Gastrocnemius medialis (tissue), 4 donors: ENCODE measurements around the gene PLBD1. TPM values are rescaled to one million over a fixed set of nuclear protein-coding genes. Genes with fewer than 3 reads are reported as not detected.

Experiments
- ATAC-seq, 2 donors: fragments of 150-250 bp; one replicate each; pipeline ENCODE4 v1.9.1; 2016
- DNase-seq, 2 donors: peaks; one replicate each; pipeline ENCODE4 v3.0.0-alpha.2; 2019
- H3K27ac ChIP-seq, 4 donors: fragments of 200-600 bp; sonication (generic); 1 replicate in 1 of 4; 2 replicates in 3 of 4; pipeline ENCODE4 v1.5.1; 2016 to 2018; ENCODE audit warnings: mild to moderate bottlenecking in 2 of 4, moderate library complexity in 1 of 4
- H3K27me3 ChIP-seq, 3 donors: fragments of 200-600 bp; sonication (generic) in 2 of 3; 1 replicate in 1 of 3; 2 replicates in 2 of 3; pipeline versions ENCODE4 v1.5.1 to v1.6.0; 2016 to 2019; ENCODE audit warnings: mild to moderate bottlenecking in 1 of 3, moderate library complexity in 1 of 3
- H3K36me3 ChIP-seq, 2 donors: fragments of 200-600 bp; sonication (generic) in 1 of 2; one replicate each; pipeline ENCODE4 v1.5.1; 2017 to 2018
- H3K4me1 ChIP-seq, 2 donors: fragments of 200-600 bp; sonication (generic) in 1 of 2; one replicate each; pipeline ENCODE4 v1.5.1; 2016 to 2017; ENCODE audit warnings: mild to moderate bottlenecking in 2 of 2
- H3K4me3 ChIP-seq, 4 donors: fragments of 200-600 bp; sonication (generic) in 3 of 4; 1 replicate in 1 of 4; 2 replicates in 3 of 4; pipeline ENCODE4 v1.5.1; 2016 to 2019; ENCODE audit warnings: mild to moderate bottlenecking in 2 of 4
- H3K9me3 ChIP-seq, 3 donors: fragments of 200-600 bp; sonication (generic) in 2 of 3; 1 replicate in 1 of 3; 2 replicates in 2 of 3; pipeline ENCODE4 v1.5.1; 2016 to 2019
- CTCF ChIP-seq, 5 experiments: fragments of 450-650 bp in 3 of 5; fragments of 200-600 bp in 2 of 5; sonication (generic) in 2 of 5; IDR thresholded peaks in 4 of 5; conservative IDR thresholded peaks in 1 of 5; 1 replicate in 4 of 5; 2 replicates in 1 of 5; pipeline ENCODE4 v1.5.1; 2016 to 2019; ENCODE audit warnings: antibody characterized with exemption in 5 of 5, mild to moderate bottlenecking in 3 of 5, moderate library complexity in 3 of 5
- POLR2A ChIP-seq, 2 donors: fragments of 450-650 bp; IDR thresholded peaks; one replicate each; pipeline ENCODE4 v1.6.1; 2017; ENCODE audit warnings: antibody characterized with exemption in 2 of 2, mild to moderate bottlenecking in 2 of 2, moderate library complexity in 2 of 2
- in situ Hi-C, 4 donors: fragments of 200-750 bp; cut with MboI; loops; one replicate each; pipeline versions ENCODE4 v1.15.0 to v1.8.0; 2017; ENCODE audit warnings: low sequenced_read_pairs in 4 of 4
- intact Hi-C: fragments of 100-400 bp; cut with DNase I; formaldehyde crosslinking; loops from one replicate; pipeline ENCODE4 v1.15.1; 2023; ENCODE audit warnings: low total_unique reads
- total RNA-seq, 4 donors: library from RNA; depleted of rRNA; stranded (reverse); fragments of >200 nt; gene quantifications; one replicate each; pipeline versions ENCODE4 v1.1.0 to v1.2.3, GENCODE V29; 2016

PLBD1 gene
- total RNA-seq, 4 donors from 2014 or later: 3.0 to 7.1 (median 5.8) TPM

GRCh38 chr12:14479004-14479403 lies 88.7 kb downstream of the PLBD1 start:
- intact Hi-C loops: no loop called here
- no peak for TF ChIP-seq CTCF (IDR thresholded peaks at IDR 0.05 in 4 of 5, conservative IDR thresholded peaks at IDR 0.05 in 1 of 5)
- TF ChIP-seq POLR2A (IDR thresholded peaks at IDR 0.05): no peak
- no peak overlapping the region for H3K27ac ChIP-seq
- DNase-seq (no peak), ATAC-seq (no peak)
- H3K4me3 ChIP-seq: no peak overlapping the region
- in situ Hi-C loops: no loop called here
- H3K9me3 ChIP-seq: peaks cover 0 to 7% (median 4%) of the 10 kb centered on the region in 3 donors
- peaks cover 0 to 92% of the 10 kb centered on the region in 2 donors for H3K36me3 ChIP-seq
- H3K4me1 ChIP-seq: no peaks in the 10 kb centered on the region
- H3K27me3 ChIP-seq: no peaks in the 10 kb centered on the region

- Histone ChIP-seq H3K36me3 (peaks cover 4 to 81% of the 10 kb centered on the region in 2 donors), H3K4me3 (no peak overlapping the region), H3K27me3 (no peaks in the 10 kb centered on the region), H3K9me3 (peaks cover 2 to 21% (median 12%) of the 10 kb centered on the region in 3 donors), H3K4me1 (no peaks in the 10 kb centered on the region), H3K27ac (no peak overlapping the region)
- TF ChIP-seq CTCF (IDR thresholded peaks at IDR 0.05 in 4 of 5, conservative IDR thresholded peaks at IDR 0.05 in 1 of 5) (no peak), POLR2A (IDR thresholded peaks at IDR 0.05) (no peak)
- intact Hi-C loops (no loop called here), in situ Hi-C loops (loop anchor here in 1 of 4 donors (25.0 kb wide), 1 partner anchor 211 kb away; no protein-coding TSS in a partner anchor)
- ATAC-seq (no peak), DNase-seq (no peak)
Measured at GRCh38 chr12:14473707-14474287, 93.9 kb downstream of the PLBD1 start.

- Histone ChIP-seq H3K4me3 (no peak overlapping the region), H3K27ac (no peak overlapping the region), H3K9me3 (peaks cover 2 to 21% (median 12%) of the 10 kb centered on the region in 3 donors), H3K4me1 (no peaks in the 10 kb centered on the region), H3K36me3 (peaks cover 4 to 66% of the 10 kb centered on the region in 2 donors), H3K27me3 (no peaks in the 10 kb centered on the region)
- no peak for ATAC-seq
- intact Hi-C loops: no loop called here
- no peak for DNase-seq
- in situ Hi-C loops: loop anchor here in 1 of 4 donors (25.0 kb wide), 1 partner anchor 209 kb away; no protein-coding TSS in a partner anchor
- no peak for TF ChIP-seq POLR2A (IDR thresholded peaks at IDR 0.05)
- no peak for TF ChIP-seq CTCF (IDR thresholded peaks at IDR 0.05 in 4 of 5, conservative IDR thresholded peaks at IDR 0.05 in 1 of 5)
Measured at GRCh38 chr12:14471497-14471896, 96.2 kb downstream of the PLBD1 start.

- Histone ChIP-seq H3K4me1 (no peaks in the 10 kb centered on the region), H3K36me3 (peaks cover 0 to 57% of the 10 kb centered on the region in 2 donors), H3K9me3 (no peaks in the 10 kb centered on the region), H3K27ac (no peak overlapping the region), H3K4me3 (no peak overlapping the region), H3K27me3 (no peaks in the 10 kb centered on the region)
- in situ Hi-C loops: loop anchor here in 1 of 4 donors (25.0 kb wide), 1 partner anchor 198 kb away; no protein-coding TSS in a partner anchor
- DNase-seq: no peak
- intact Hi-C loops: no loop called here
- ATAC-seq: no peak
- TF ChIP-seq CTCF (IDR thresholded peaks at IDR 0.05 in 4 of 5, conservative IDR thresholded peaks at IDR 0.05 in 1 of 5): no peak
- no peak for TF ChIP-seq POLR2A (IDR thresholded peaks at IDR 0.05)
Measured at GRCh38 chr12:14460212-14460841, 107.4 kb downstream of the PLBD1 start.
